H9 (cell line): ENCODE results near the gene ZNF804A. TPM values are rescaled to one million over a fixed set of nuclear protein-coding genes. Genes with fewer than 3 reads are reported as not detected.

Experiments
- DNase-seq: peaks from one replicate; pipeline ENCODE4 v3.0.0-alpha.2; 2017
- H2AFZ ChIP-seq: one replicate; pipeline ENCODE4 v1.6.1; 2013; ENCODE audit warnings: mild to moderate bottlenecking, low read length, control low read depth, moderate library complexity
- H2AK5ac ChIP-seq: 2 replicates; pipeline ENCODE4 v1.6.1; 2013; ENCODE audit warnings: low read length, control low read depth, mixed read lengths; ENCODE audit not compliant: insufficient read length
- H2BK120ac ChIP-seq: one replicate; pipeline ENCODE4 v1.6.1; 2013; ENCODE audit warnings: low read depth, mild to moderate bottlenecking, low read length, control low read depth, inconsistent platforms; ENCODE audit not compliant: poor library complexity, severe bottlenecking
- H2BK12ac ChIP-seq: 2 replicates; pipeline ENCODE4 v1.6.1; 2013; ENCODE audit warnings: low read length, control low read depth, mixed read lengths, low read depth; ENCODE audit not compliant: insufficient read length
- H2BK15ac ChIP-seq: 2 replicates; pipeline ENCODE4 v1.6.1; 2013; ENCODE audit warnings: low read depth, low read length, control low read depth
- H2BK20ac ChIP-seq: one replicate; pipeline ENCODE4 v1.6.1; 2013; ENCODE audit warnings: low read depth, mild to moderate bottlenecking, low read length, control low read depth, inconsistent platforms; ENCODE audit not compliant: poor library complexity, severe bottlenecking
- H2BK5ac ChIP-seq: 2 replicates; pipeline ENCODE4 v1.6.1; 2013; ENCODE audit warnings: low read length, control low read depth, mixed read lengths; ENCODE audit not compliant: insufficient read length
- H3K14ac ChIP-seq: 2 replicates; pipeline ENCODE4 v1.6.1; 2013; ENCODE audit warnings: low read length, control low read depth; ENCODE audit not compliant: insufficient read depth
- H3K18ac ChIP-seq: 2 replicates; pipeline ENCODE4 v1.6.1; 2013; ENCODE audit warnings: low read depth, mild to moderate bottlenecking, mixed read lengths, low read length, control low read depth; ENCODE audit not compliant: insufficient read length
- H3K23ac ChIP-seq: 2 replicates; pipeline ENCODE4 v1.6.1; 2013; ENCODE audit warnings: low read length, control low read depth, mixed read lengths, low read depth; ENCODE audit not compliant: insufficient read length
- H3K23me2 ChIP-seq: 2 replicates; pipeline ENCODE4 v1.6.1; 2013; ENCODE audit warnings: low read depth, mild to moderate bottlenecking, mixed read lengths, low read length, control low read depth; ENCODE audit not compliant: insufficient read length, poor library complexity, severe bottlenecking
- H3K27ac ChIP-seq: 2 replicates; pipeline ENCODE4 v1.5.1; 2013; ENCODE audit warnings: low read length, control low read depth, mixed read lengths, low read depth; ENCODE audit not compliant: insufficient read length
- H3K27me3 ChIP-seq: 2 replicates; pipeline ENCODE4 v1.6.1; 2013; ENCODE audit warnings: low read length, control low read depth, inconsistent platforms; ENCODE audit not compliant: insufficient read depth
- H3K4ac ChIP-seq: 2 replicates; pipeline ENCODE4 v1.6.1; 2013; ENCODE audit warnings: low read depth, mild to moderate bottlenecking, control low read depth, inconsistent platforms, low read length, moderate library complexity
- H3K4me1 ChIP-seq: 2 replicates; pipeline ENCODE4 v1.6.1; 2013; ENCODE audit warnings: low read length, control low read depth, inconsistent platforms; ENCODE audit not compliant: insufficient read depth
- H3K4me2 ChIP-seq: 2 replicates; pipeline ENCODE4 v1.6.1; 2013; ENCODE audit warnings: low read length, control low read depth, mixed read lengths; ENCODE audit not compliant: insufficient read length, insufficient read depth
- H3K56ac ChIP-seq: 2 replicates; pipeline ENCODE4 v1.6.1; 2013; ENCODE audit warnings: low read depth, mild to moderate bottlenecking, mixed read lengths, low read length, control low read depth; ENCODE audit not compliant: insufficient read length
- H3K79me1 ChIP-seq: 2 replicates; pipeline ENCODE4 v1.6.1; 2013; ENCODE audit warnings: low read depth, mild to moderate bottlenecking, moderate library complexity, low read length, control low read depth, inconsistent platforms; ENCODE audit not compliant: insufficient read depth, poor library complexity, severe bottlenecking
- H3K79me2 ChIP-seq: 2 replicates; pipeline ENCODE4 v1.6.1; 2013; ENCODE audit warnings: low read length, control low read depth, inconsistent platforms; ENCODE audit not compliant: insufficient read depth
- H3K9ac ChIP-seq: 2 replicates; pipeline ENCODE4 v1.6.1; 2013; ENCODE audit warnings: low read length, control low read depth, mixed read lengths; ENCODE audit not compliant: insufficient read length; ENCODE audit errors: extremely low read depth
- H3K9me3 ChIP-seq: one replicate; pipeline ENCODE4 v1.6.1; 2013; ENCODE audit warnings: low read depth, low read length, inconsistent platforms; ENCODE audit not compliant: control insufficient read depth
- H3T11ph ChIP-seq: one replicate; pipeline ENCODE4 v1.6.1; 2013; ENCODE audit warnings: mild to moderate bottlenecking, low read length, control low read depth, inconsistent platforms
- H4K20me1 ChIP-seq: one replicate; pipeline ENCODE4 v1.6.1; 2013; ENCODE audit not compliant: control insufficient read depth, insufficient read length, insufficient read depth
- H4K5ac ChIP-seq: 2 replicates; pipeline ENCODE4 v1.6.1; 2013; ENCODE audit warnings: low read depth, mild to moderate bottlenecking, mixed read lengths, low read length, control low read depth; ENCODE audit not compliant: insufficient read length
- H4K8ac ChIP-seq: replicated peaks from 2 replicates; pipeline ENCODE4 v1.6.1; 2013; ENCODE audit warnings: low read length, control low read depth, mixed read lengths, low read depth; ENCODE audit not compliant: insufficient read length
- H4K91ac ChIP-seq: 2 replicates; pipeline ENCODE4 v1.6.1; 2013; ENCODE audit warnings: low read depth, mild to moderate bottlenecking, moderate library complexity, mixed read lengths, low read length, control low read depth; ENCODE audit not compliant: insufficient read length
- H3K27ac Mint-ChIP-seq, 3 experiments: 2 replicates in 2 of 3; 3 replicates in 1 of 3; pipeline ENCODE4 v1.8.0; 2020 to 2021; ENCODE audit warnings: mixed read lengths in 3 of 3, mild to moderate bottlenecking in 1 of 3, moderate library complexity in 1 of 3
- H3K27me3 Mint-ChIP-seq: 2 replicates; pipeline ENCODE4 v1.8.0; 2021; ENCODE audit warnings: low read depth, mild to moderate bottlenecking, moderate library complexity, mixed read lengths
- H3K36me3 Mint-ChIP-seq, 3 experiments: 2 replicates in 2 of 3; 3 replicates in 1 of 3; pipeline ENCODE4 v1.8.0; 2020 to 2021; ENCODE audit warnings: low read depth in 3 of 3, mixed read lengths in 3 of 3; ENCODE audit not compliant: insufficient read depth in 1 of 3
- H3K4me1 Mint-ChIP-seq, 2 experiments: 2 replicates each; pipeline ENCODE4 v1.8.0; 2020; ENCODE audit warnings: mixed read lengths in 2 of 2
- H3K4me3 Mint-ChIP-seq, 2 experiments: 2 replicates in 1 of 2; 3 replicates in 1 of 2; pipeline ENCODE4 v1.8.0; 2020 to 2021; ENCODE audit warnings: mild to moderate bottlenecking in 2 of 2, mixed read lengths in 2 of 2, moderate library complexity in 1 of 2
- H3K9me3 Mint-ChIP-seq, 2 experiments: 2 replicates in 1 of 2; 3 replicates in 1 of 2; pipeline ENCODE4 v1.8.0; 2020; ENCODE audit warnings: mild to moderate bottlenecking in 2 of 2, mixed read lengths in 2 of 2, moderate library complexity in 1 of 2
- WGBS: extraction: QIAGEN DNeasy Blood & Tissue Kit; methylation state at CpG from one replicate; pipeline ENCODE4 v1.1.7; 2013; ENCODE audit warnings: missing lambda C conversion rate, low lambda C conversion rate, mixed read lengths; ENCODE audit not compliant: insufficient read length; ENCODE audit errors: extremely low coverage; 5-methylcytosine and 5-hydroxymethylcytosine counted together
- total RNA-seq: library from RNA; stranded (reverse); gene quantifications from 2 replicates; pipeline ENCODE4 v1.2.1, GENCODE V29; 2021
- TF ChIP-seq, protein P1 (sequence below): fragments of 200-600 bp; sonication (generic); conservative IDR thresholded peaks from 3 replicates; pipeline ENCODE4 v1.8.0; 2021; ENCODE audit warnings: antibody characterized with exemption, mild to moderate bottlenecking

The ZNF804A gene
- total RNA-seq, 1 experiment from 2014 or later, result not detected

DNA sequence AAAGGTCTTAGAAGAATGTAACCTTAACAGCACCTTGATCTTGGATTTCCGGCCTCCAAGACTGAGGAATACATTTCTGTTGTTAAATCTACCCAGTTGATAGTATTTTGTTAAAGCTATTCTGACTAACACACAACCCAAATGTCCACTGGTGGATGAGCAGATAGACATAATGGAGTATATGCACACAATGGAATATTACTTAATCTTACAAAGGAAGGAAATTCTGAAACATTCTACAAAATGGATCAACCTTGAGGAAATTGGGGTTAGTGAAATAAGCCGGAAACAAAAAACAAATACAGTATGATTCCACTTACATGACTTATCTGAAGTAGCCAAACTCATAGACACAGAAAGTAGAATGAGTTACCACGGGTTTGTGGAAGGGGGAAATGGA lies 168.7 kb downstream of the ZNF804A start:
- Histone ChIP-seq H2AFZ (no peak overlapping the region), H4K91ac (no peak overlapping the region), H2BK20ac (no peak overlapping the region), H2AK5ac (no peak overlapping the region), H3K4ac (no peak overlapping the region), H3K56ac (no peak overlapping the region), H2BK5ac (no peak overlapping the region), H3K79me2 (no peaks in the 10 kb centered on the region), H2BK120ac (no peak overlapping the region), H3K4me1 (no peaks in the 10 kb centered on the region), H3K27ac (no peak overlapping the region), H2BK12ac (no peak overlapping the region), H3K23me2 (no peaks in the 10 kb centered on the region), H4K5ac (no peak overlapping the region), H3K14ac (no peak overlapping the region), H2BK15ac (no peak overlapping the region), H3K23ac (no peak overlapping the region), H3K9me3 (no peaks in the 10 kb centered on the region), H3K9ac (no peak overlapping the region), H4K20me1 (no peaks in the 10 kb centered on the region), H3K27me3 (no peaks in the 10 kb centered on the region), H3K18ac (no peak overlapping the region), H3K79me1 (no peaks in the 10 kb centered on the region), H3K4me2 (no peak overlapping the region), H3T11ph (no peak overlapping the region), H4K8ac (no peak overlapping the region)
- DNase-seq, result no peak
- WGBS, result no CpG with 5 or more reads among the region's 3 CpGs
- Mint-ChIP-seq H3K27me3 (no peaks in the 10 kb centered on the region; the same call in 1 of the 2 replicates), H3K36me3 (no peaks in the 10 kb centered on the region; a peak in 2 of 7 replicates), H3K9me3 (no peaks in the 10 kb centered on the region; a peak in 2 of 5 replicates), H3K27ac (no peak overlapping the region), H3K4me1 (0 out of 4 replicates have a peak, but pooled peaks cover 0 to 2% of the 10 kb centered on the region in 2 experiments), H3K4me3 (no peak overlapping the region)
- TF ChIP-seq, protein P1, sequence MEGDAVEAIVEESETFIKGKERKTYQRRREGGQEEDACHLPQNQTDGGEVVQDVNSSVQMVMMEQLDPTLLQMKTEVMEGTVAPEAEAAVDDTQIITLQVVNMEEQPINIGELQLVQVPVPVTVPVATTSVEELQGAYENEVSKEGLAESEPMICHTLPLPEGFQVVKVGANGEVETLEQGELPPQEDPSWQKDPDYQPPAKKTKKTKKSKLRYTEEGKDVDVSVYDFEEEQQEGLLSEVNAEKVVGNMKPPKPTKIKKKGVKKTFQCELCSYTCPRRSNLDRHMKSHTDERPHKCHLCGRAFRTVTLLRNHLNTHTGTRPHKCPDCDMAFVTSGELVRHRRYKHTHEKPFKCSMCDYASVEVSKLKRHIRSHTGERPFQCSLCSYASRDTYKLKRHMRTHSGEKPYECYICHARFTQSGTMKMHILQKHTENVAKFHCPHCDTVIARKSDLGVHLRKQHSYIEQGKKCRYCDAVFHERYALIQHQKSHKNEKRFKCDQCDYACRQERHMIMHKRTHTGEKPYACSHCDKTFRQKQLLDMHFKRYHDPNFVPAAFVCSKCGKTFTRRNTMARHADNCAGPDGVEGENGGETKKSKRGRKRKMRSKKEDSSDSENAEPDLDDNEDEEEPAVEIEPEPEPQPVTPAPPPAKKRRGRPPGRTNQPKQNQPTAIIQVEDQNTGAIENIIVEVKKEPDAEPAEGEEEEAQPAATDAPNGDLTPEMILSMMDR, result no peak
